ENCODE data around the gene PTCSC3. TPM values are rescaled to one million over a fixed set of nuclear protein-coding genes. Genes with fewer than 3 reads are reported as not detected.

The PTCSC3 gene
- polyA plus RNA-seq, 3 donors: not detected

GRCh38 chr14:36113341-36113740, 63.2 kb downstream of the PTCSC3 start:
- Mint-ChIP-seq H3K4me1 (no peaks in the 10 kb centered on the region), H3K27me3 (ENCODE audit: low read depth in 3 of 3) (peaks cover 1 to 4% (median 3%) of the 10 kb centered on the region in 3 donors), H3K27ac (no peak overlapping the region), H3K4me3 (no peak overlapping the region), H3K9me3 (no peaks in the 10 kb centered on the region), H3K36me3 (no peaks in the 10 kb centered on the region)
- DNase-seq: no peak
- Histone ChIP-seq H3K4me2 (replicated peaks; ENCODE audit: extremely low read depth, low read length, poor library complexity, severe bottlenecking) (no peak overlapping the region), H3K79me2 (ENCODE audit: insufficient read depth, low read length) (no peaks in the 10 kb centered on the region), H3K4me3 (replicated peaks in 1 of 3; ENCODE audit: low read depth in 2 of 3, low read length in 3 of 3) (no peak overlapping the region), H3K4me1 (ENCODE audit: control insufficient read depth in 1 of 2, insufficient read depth in 2 of 2, low read length in 2 of 2) (no peaks in the 10 kb centered on the region), H3K27me3 (ENCODE audit: control insufficient read depth in 2 of 2, insufficient read depth in 2 of 2, low read length in 2 of 2) (no peaks in the 10 kb centered on the region), H3K9ac (ENCODE audit: insufficient read depth, low read length, poor library complexity, severe bottlenecking) (no peak overlapping the region), H3K9me3 (replicated peaks in 1 of 2; ENCODE audit: control insufficient read depth in 1 of 2, insufficient read depth in 1 of 2, low read length in 2 of 2) (no peaks in the 10 kb centered on the region), H3K36me3 (replicated peaks in 1 of 2; ENCODE audit: control insufficient read depth in 1 of 2, insufficient read depth in 2 of 2, low read length in 2 of 2) (no peaks in the 10 kb centered on the region), H3K27ac (ENCODE audit: low read depth in 1 of 2, low read length in 2 of 2) (no peak overlapping the region), H2AFZ (ENCODE audit: insufficient read depth, low read depth, low read length, poor library complexity, severe bottlenecking) (no peak overlapping the region), H4K20me1 (ENCODE audit: insufficient read depth, low read length) (no peaks in the 10 kb centered on the region)
- WGBS (ENCODE audit: insufficient coverage): no CpG with 5 or more reads among the region's 4 CpGs
- no peak for TF ChIP-seq CTCF (IDR thresholded peaks at IDR 0.05)
- intact Hi-C loops (cut with micrococcal nuclease): no loop called here

- H3K27ac ChIP-seq (ENCODE audit: low read depth in 1 of 2, low read length in 2 of 2): no peak overlapping the region
- H2AFZ ChIP-seq (ENCODE audit: insufficient read depth, low read depth, low read length, poor library complexity, severe bottlenecking): no peak overlapping the region
- no peak overlapping the region for H3K9ac ChIP-seq (ENCODE audit: insufficient read depth, low read length, poor library complexity, severe bottlenecking)
- no peaks in the 10 kb centered on the region for H3K4me1 ChIP-seq (ENCODE audit: control insufficient read depth in 1 of 2, insufficient read depth in 2 of 2, low read length in 2 of 2)
- no peaks in the 10 kb centered on the region for H3K9me3 ChIP-seq (replicated peaks in 1 of 2; ENCODE audit: control insufficient read depth in 1 of 2, insufficient read depth in 1 of 2, low read length in 2 of 2)
- intact Hi-C loops (cut with micrococcal nuclease): no loop called here
- no peaks in the 10 kb centered on the region for H4K20me1 ChIP-seq (ENCODE audit: insufficient read depth, low read length)
- no peaks in the 10 kb centered on the region for H3K36me3 ChIP-seq (replicated peaks in 1 of 2; ENCODE audit: control insufficient read depth in 1 of 2, insufficient read depth in 2 of 2, low read length in 2 of 2)
- H3K27me3 ChIP-seq (ENCODE audit: control insufficient read depth in 2 of 2, insufficient read depth in 2 of 2, low read length in 2 of 2): no peaks in the 10 kb centered on the region
- Mint-ChIP-seq H3K4me1 (no peaks in the 10 kb centered on the region), H3K36me3 (no peaks in the 10 kb centered on the region), H3K4me3 (no peak overlapping the region), H3K9me3 (no peaks in the 10 kb centered on the region), H3K27me3 (ENCODE audit: low read depth in 3 of 3) (peaks cover 0 to 4% (median 3%) of the 10 kb centered on the region in 3 donors), H3K27ac (no peak overlapping the region)
- H3K4me2 ChIP-seq (replicated peaks; ENCODE audit: extremely low read depth, low read length, poor library complexity, severe bottlenecking): no peak overlapping the region
- WGBS (ENCODE audit: insufficient coverage): 80% methylated on average over 1 of the region's 3 CpGs
- no peaks in the 10 kb centered on the region for H3K79me2 ChIP-seq (ENCODE audit: insufficient read depth, low read length)
- no peak overlapping the region for H3K4me3 ChIP-seq (replicated peaks in 1 of 3; ENCODE audit: low read depth in 2 of 3, low read length in 3 of 3)
- TF ChIP-seq CTCF (IDR thresholded peaks at IDR 0.05): no peak
- no peak for DNase-seq
Measured at GRCh38 chr14:36111822-36112583, 64.5 kb downstream of the PTCSC3 start.
